Skin of body (tissue), 3 donors: Measurements from ENCODE around the gene PNMA1. TPM values are rescaled to one million over a fixed set of nuclear protein-coding genes. Genes with fewer than 3 reads are reported as not detected.

Experiments used
- DNase-seq: peaks from one replicate; lab custom pipeline; 2025; lab: John Stamatoyannopoulos, UW
- small RNA-seq: library from RNA; depleted of rRNA; stranded (forward); fragments of <200 nt; gene quantifications from one replicate; pipeline ENCODE3, GENCODE V24; 2014; ENCODE audit warnings: low replicate concordance
- total RNA-seq: library from RNA; depleted of rRNA; stranded (reverse); fragments of >200 nt; gene quantifications from one replicate; pipeline ENCODE4 v1.2.3, GENCODE V29; 2014

Gene PNMA1
- total RNA-seq, 1 donor from 2014 or later, result 15.7 TPM

DNA sequence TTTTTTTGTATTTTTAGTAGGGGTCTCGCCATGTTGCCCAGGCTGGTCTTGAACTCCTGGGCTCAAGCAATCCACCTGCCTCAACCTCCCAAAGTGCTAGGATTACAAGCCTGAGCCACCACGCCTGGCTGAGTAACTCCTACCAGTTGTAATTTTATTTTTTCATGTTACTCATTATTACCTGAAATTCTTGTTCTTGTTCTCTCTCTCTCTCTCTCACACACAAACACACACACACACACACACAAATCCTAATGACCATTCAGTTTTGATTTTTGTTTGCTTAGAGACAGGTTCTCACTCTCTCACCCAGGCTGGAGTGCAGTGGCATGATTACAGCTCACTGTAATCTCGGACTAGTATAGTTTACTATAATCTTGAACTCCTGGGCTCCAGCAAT lies 39.2 kb downstream of the PNMA1 start:
- DNase-seq, result no peak

DNA sequence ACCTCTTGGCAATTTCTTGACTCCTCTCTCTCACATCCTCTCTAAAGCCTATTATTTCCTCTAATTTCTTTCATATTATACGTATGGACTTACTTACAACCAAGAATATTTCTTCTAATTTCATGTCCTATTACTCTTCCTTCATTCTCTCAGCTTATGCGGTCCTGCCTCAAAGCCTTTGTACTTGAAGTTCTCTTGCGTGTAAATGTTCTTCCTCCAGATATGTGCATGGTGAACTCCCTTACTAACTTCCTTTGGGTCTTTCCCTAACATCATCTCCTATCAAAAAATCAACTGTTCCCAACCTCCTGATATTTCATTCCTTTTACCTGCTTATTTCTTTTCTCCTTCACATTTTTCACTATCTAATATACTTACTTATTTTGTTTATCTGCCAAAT lies 46.3 kb downstream of the PNMA1 start:
- DNase-seq, result no peak

DNA sequence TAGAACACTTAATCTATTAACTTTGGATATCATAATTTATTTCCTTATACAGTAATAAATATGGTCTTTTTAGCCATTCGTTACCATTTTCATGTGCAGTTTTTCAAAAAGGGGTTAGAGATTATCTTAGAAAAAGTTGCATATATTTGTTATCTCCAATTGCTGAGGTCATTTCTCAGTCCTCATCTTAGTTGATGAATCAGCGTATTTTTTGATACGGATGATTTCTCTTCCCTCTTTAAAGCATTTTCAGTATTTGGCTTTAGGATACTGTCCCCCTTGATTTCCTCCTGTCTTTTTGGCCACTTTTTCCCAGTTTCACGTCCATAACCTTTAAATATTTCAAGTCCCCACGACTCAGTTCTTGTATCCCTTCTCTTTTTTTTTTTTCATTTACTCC lies 47.6 kb downstream of the PNMA1 start:
- DNase-seq, result no peak

DNA sequence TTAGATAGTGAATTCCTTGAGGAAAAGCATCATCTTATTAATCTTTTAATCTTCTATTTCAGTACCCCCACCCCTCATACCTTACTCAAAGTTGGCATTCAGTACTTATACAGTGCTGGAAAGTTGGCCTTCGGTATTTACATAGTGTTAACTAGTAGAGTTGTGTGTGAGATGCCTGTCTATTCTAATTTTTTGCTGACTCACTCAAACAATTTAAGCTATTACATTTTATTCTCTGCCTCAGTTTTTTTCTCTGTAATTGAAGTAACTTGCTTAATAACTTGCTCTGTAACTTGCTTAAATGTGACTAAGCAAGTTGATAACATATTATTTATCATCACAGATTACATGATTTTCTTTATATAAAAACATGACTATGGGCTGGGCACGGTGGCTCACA lies 49.1 kb downstream of the PNMA1 start:
- DNase-seq, result no peak

DNA sequence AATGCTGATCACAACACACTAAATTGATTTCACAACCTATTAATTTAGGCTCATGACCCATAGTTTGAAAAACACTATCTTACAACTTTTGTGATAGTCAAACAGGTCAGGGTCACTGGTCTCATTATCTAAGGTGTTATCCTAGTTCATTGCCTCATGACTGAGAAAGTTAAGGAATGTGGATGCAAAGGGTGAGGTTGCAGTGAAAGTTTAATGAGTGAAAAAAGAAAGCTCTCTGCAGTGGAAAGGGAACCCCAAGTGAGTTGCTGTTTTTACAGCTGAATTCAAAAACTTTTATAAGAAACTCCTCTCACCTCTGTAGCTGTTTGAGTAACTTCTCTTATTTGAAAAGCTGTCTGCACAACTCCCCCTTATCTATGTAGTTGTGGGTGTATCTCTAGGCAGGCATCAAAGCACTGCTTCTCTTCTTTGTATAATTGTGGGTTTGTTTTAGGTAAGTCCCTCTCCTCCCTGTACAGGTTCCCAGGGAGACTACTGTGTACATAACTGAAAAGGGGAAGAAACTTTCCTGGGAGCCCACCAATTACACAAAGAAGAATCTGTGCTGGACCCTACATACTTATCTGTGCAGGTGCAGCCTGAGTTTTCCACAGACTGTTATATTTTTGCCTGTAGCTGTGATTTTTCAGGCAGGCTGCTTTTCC lies 50.5 kb downstream of the PNMA1 start:
- no peak for DNase-seq

DNA sequence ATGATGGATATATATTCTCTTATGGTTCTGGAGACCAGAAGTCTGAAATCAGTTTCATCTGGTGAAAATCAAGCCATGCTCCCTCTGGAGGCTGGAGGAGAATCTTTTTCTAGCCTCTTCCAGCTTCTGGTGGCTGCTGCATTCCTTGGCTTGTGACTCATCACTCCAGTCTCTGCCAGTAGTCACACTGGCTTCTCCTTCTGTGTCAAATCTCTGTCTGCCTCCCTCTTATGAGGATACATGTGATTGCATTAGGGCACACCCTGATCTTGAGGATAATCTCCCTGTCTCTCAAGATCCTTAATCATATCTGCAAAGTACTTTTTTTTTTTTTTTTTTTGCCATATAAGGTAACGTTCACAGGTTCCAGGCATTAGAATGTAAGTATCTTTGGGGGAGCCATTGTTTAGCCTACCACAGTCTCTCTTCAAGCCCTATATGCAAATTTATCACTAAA lies 51.7 kb downstream of the PNMA1 start:
- no peak for DNase-seq

DNA sequence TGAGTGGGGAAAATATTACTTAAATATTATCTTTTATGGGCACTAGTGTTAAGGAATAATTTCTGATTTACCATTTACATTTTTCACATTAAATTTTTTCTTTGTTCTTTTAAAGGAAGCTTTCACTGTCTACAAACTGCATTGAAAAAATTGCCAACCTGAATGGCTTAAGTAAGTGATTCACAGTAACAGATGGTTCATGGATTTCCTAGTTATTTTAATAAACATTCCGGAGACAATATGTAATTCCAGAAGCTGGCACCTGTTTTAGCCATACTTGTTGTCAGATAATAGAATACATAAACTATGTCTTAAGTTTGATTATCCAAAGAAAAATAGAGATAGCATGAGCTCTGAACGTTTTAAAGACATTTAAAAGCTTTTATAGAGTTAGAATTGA lies 52.3 kb downstream of the PNMA1 start:
- DNase-seq, result no peak

Small RNAs within 50 kb of the gene (small RNA-seq; reads per million reads assigned to genes)
- gene MIR4505, result not detected

Other genes with a start within 250 kb of the PNMA1 start
- gene RIOX1, start 223.5 kb downstream of the PNMA1 start, total RNA-seq, result 7.7 TPM
- gene ACOT1, start 177.2 kb downstream of the PNMA1 start, total RNA-seq, result 7.0 TPM
- 0.49 TPM for gene HEATR4, start 155.4 kb downstream of the PNMA1 start, total RNA-seq
- gene ACOT2, start 145.2 kb downstream of the PNMA1 start, total RNA-seq, result 31.9 TPM
- 1.2 TPM for gene ACOT4, start 122.5 kb downstream of the PNMA1 start, total RNA-seq
- not detected for gene ACOT6, start 101.9 kb downstream of the PNMA1 start, total RNA-seq
- gene DNAL1, start 69.4 kb downstream of the PNMA1 start, total RNA-seq, result 5.0 TPM
- gene PTGR2, start 137.4 kb upstream of the PNMA1 start, total RNA-seq, result 3.7 TPM
- 61.0 TPM for gene ZNF410, start 172.5 kb upstream of the PNMA1 start, total RNA-seq
- 3.4 TPM for gene FAM161B, start 235.7 kb upstream of the PNMA1 start, total RNA-seq
- gene COQ6, start 235.9 kb upstream of the PNMA1 start, total RNA-seq, result 15.0 TPM